H1 (cell line): ENCODE results near the gene PDE4D. TPM values are rescaled to one million over a fixed set of nuclear protein-coding genes. Genes with fewer than 3 reads are reported as not detected.

Source experiments
- CTCF ChIA-PET: fragments of 300-600 bp; sonication (Branson Sonifier 250); formaldehyde crosslinking; loops from one replicate; lab custom pipeline; 2021; ENCODE audit not compliant: partially characterized antibody; lab: Charles Lee
- POLR2A ChIA-PET: fragments of 300-600 bp; sonication (Branson Sonifier 250); formaldehyde crosslinking; loops from one replicate; lab custom pipeline; 2021; ENCODE audit warnings: inconsistent platforms; ENCODE audit not compliant: partially characterized antibody; lab: Charles Lee
- DNase-seq, 2 experiments: peaks; one replicate each; pipeline versions ENCODE4 v3.0.0 to v3.0.0-alpha.2; 2010 to 2022; ENCODE audit warnings: low spot score in 2 of 2, low read depth in 1 of 2, mixed read lengths in 1 of 2
- FAIRE-seq: peaks from 2 replicates; lab custom pipeline; 2011; peaks lifted over from hg19 to GRCh38; lab: Jason Lieb, UNC
- H2AFZ ChIP-seq: 2 replicates; pipeline ENCODE4 v1.8.1; 2012; ENCODE audit warnings: low read length, inconsistent platforms
- H2AK5ac ChIP-seq: 2 replicates; pipeline ENCODE4 v1.6.1; 2013; ENCODE audit warnings: low read depth, low read length
- H2BK120ac ChIP-seq: replicated peaks from 2 replicates; pipeline ENCODE3; 2013; ENCODE audit warnings: low read depth, low read length, inconsistent platforms
- H2BK12ac ChIP-seq: 2 replicates; pipeline ENCODE4 v1.6.1; 2013; ENCODE audit warnings: low read depth, low read length
- H2BK15ac ChIP-seq: 2 replicates; pipeline ENCODE4 v1.6.1; 2013; ENCODE audit warnings: low read length
- H2BK20ac ChIP-seq: 2 replicates; pipeline ENCODE4 v1.6.1; 2013; ENCODE audit warnings: low read length
- H2BK5ac ChIP-seq: 2 replicates; pipeline ENCODE4 v1.6.1; 2013; ENCODE audit warnings: low read depth, low read length
- H3K14ac ChIP-seq: 2 replicates; pipeline ENCODE4 v1.6.1; 2013; ENCODE audit warnings: inconsistent platforms; ENCODE audit not compliant: insufficient read length
- H3K18ac ChIP-seq: 2 replicates; pipeline ENCODE4 v1.6.1; 2013; ENCODE audit warnings: low read length; ENCODE audit errors: extremely low read depth
- H3K23ac ChIP-seq: 2 replicates; pipeline ENCODE4 v1.6.1; 2013; ENCODE audit warnings: inconsistent platforms; ENCODE audit not compliant: insufficient read length
- H3K23me2 ChIP-seq: 2 replicates; pipeline ENCODE4 v1.6.1; 2013; ENCODE audit warnings: low read depth, low read length
- H3K27ac ChIP-seq: 2 replicates; pipeline ENCODE4 v1.6.1; 2011; ENCODE audit warnings: low read depth, low read length, inconsistent platforms
- H3K27me3 ChIP-seq, 4 experiments: replicated peaks in 1 of 4; 1 replicate in 1 of 4; 2 replicates in 3 of 4; pipeline versions ENCODE4 v1.6.1 to v1.8.1; 2011 to 2013; ENCODE audit warnings: low read length in 3 of 4, mild to moderate bottlenecking in 3 of 4, inconsistent platforms in 2 of 4, mixed read lengths in 2 of 4, moderate library complexity in 1 of 4; ENCODE audit not compliant: control insufficient read depth in 3 of 4, insufficient read depth in 3 of 4; ENCODE audit errors: extremely low read depth in 1 of 4
- H3K36me3 ChIP-seq, 4 experiments: 2 replicates each; pipeline versions ENCODE4 v1.6.1 to v1.8.1; 2011 to 2013; ENCODE audit warnings: mild to moderate bottlenecking in 4 of 4, low read length in 3 of 4, moderate library complexity in 2 of 4, control low read depth in 1 of 4, inconsistent platforms in 1 of 4; ENCODE audit not compliant: insufficient read depth in 4 of 4, control insufficient read depth in 2 of 4
- H3K4ac ChIP-seq: replicated peaks from 2 replicates; pipeline ENCODE3; 2013; ENCODE audit warnings: low read length, low read depth, mixed read lengths, inconsistent platforms; ENCODE audit not compliant: insufficient read length
- H3K4me1 ChIP-seq, 4 experiments: replicated peaks in 1 of 4; 1 replicate in 1 of 4; 2 replicates in 3 of 4; pipeline versions ENCODE4 v1.6.1 to v1.8.1; 2011 to 2013; ENCODE audit warnings: low read length in 3 of 4, inconsistent platforms in 2 of 4, mixed read lengths in 1 of 4; ENCODE audit not compliant: insufficient read depth in 4 of 4, control insufficient read depth in 3 of 4
- H3K4me2 ChIP-seq, 2 experiments: 2 replicates each; pipeline versions ENCODE4 v1.6.1 to v1.8.1; 2011 to 2013; ENCODE audit warnings: low read depth in 2 of 2, low read length in 2 of 2, control low read depth in 1 of 2, inconsistent platforms in 1 of 2, mild to moderate bottlenecking in 1 of 2; ENCODE audit not compliant: insufficient read depth in 1 of 2
- H3K4me3 ChIP-seq, 4 experiments: fragments of 200-600, 300-600 bp in 1 of 4; sonication (generic), shearing (Covaris generic), sonication (Bioruptor Twin) in 1 of 4; 2 replicates each; pipeline versions ENCODE4 v1.5.1 to v1.8.1; 2011 to 2016; ENCODE audit warnings: low read length in 4 of 4, low read depth in 3 of 4, control low read depth in 2 of 4, inconsistent platforms in 2 of 4, mild to moderate bottlenecking in 2 of 4, mixed read lengths in 1 of 4, moderate library complexity in 1 of 4; ENCODE audit not compliant: insufficient read depth in 2 of 4; ENCODE audit errors: extremely low read depth in 1 of 4
- H3K56ac ChIP-seq: replicated peaks from 2 replicates; pipeline ENCODE3; 2013; ENCODE audit warnings: low read depth, mild to moderate bottlenecking, mixed read lengths, low read length, inconsistent platforms; ENCODE audit not compliant: insufficient read length
- H3K79me1 ChIP-seq: 2 replicates; pipeline ENCODE4 v1.6.1; 2013; ENCODE audit warnings: low read depth, low read length, control low read depth
- H3K79me2 ChIP-seq, 2 experiments: 2 replicates each; pipeline versions ENCODE4 v1.6.1 to v1.8.1; 2012 to 2013; ENCODE audit warnings: low read length in 2 of 2, mild to moderate bottlenecking in 2 of 2, inconsistent platforms in 1 of 2; ENCODE audit not compliant: insufficient read depth in 2 of 2, control insufficient read depth in 1 of 2
- H3K9ac ChIP-seq, 4 experiments: replicated peaks in 1 of 4; 1 replicate in 1 of 4; 2 replicates in 3 of 4; pipeline versions ENCODE4 v1.6.1 to v1.8.1; 2011 to 2013; ENCODE audit warnings: low read depth in 3 of 4, low read length in 3 of 4, control low read depth in 2 of 4, mild to moderate bottlenecking in 2 of 4, moderate library complexity in 2 of 4, inconsistent platforms in 1 of 4; ENCODE audit errors: extremely low read depth in 1 of 4
- H3K9me3 ChIP-seq, 2 experiments: 2 replicates each; pipeline versions ENCODE4 v1.6.1 to v1.8.1; 2012 to 2013; ENCODE audit warnings: mild to moderate bottlenecking in 2 of 2, moderate library complexity in 2 of 2, control low read depth in 1 of 2, inconsistent platforms in 1 of 2, low read depth in 1 of 2, low read length in 1 of 2, mixed read lengths in 1 of 2; ENCODE audit not compliant: insufficient read depth in 2 of 2
- H4K20me1 ChIP-seq, 2 experiments: replicated peaks in 1 of 2; 2 replicates each; pipeline versions ENCODE3 to v1.8.1; 2011 to 2013; ENCODE audit warnings: inconsistent platforms in 2 of 2, low read length in 2 of 2, mild to moderate bottlenecking in 1 of 2; ENCODE audit not compliant: insufficient read depth in 2 of 2, control insufficient read depth in 1 of 2
- H4K5ac ChIP-seq: 2 replicates; pipeline ENCODE4 v1.6.1; 2013; ENCODE audit warnings: low read length, low read depth, mixed read lengths, inconsistent platforms; ENCODE audit not compliant: insufficient read length
- H4K8ac ChIP-seq: 2 replicates; pipeline ENCODE4 v1.8.0; 2013; ENCODE audit warnings: mild to moderate bottlenecking, moderate library complexity, low read length, inconsistent platforms; ENCODE audit not compliant: insufficient read depth; ENCODE audit errors: extremely low read depth
- H4K91ac ChIP-seq: replicated peaks from 2 replicates; pipeline ENCODE3; 2013; ENCODE audit warnings: low read length, mixed read lengths, inconsistent platforms; ENCODE audit not compliant: insufficient read length
- BACH1 ChIP-seq: IDR thresholded peaks from 2 replicates; pipeline ENCODE4 v1.6.1; 2012; ENCODE audit warnings: low read length, improper control_type of control experiment
- EP300 ChIP-seq, 2 experiments: IDR thresholded peaks; 1 replicate in 1 of 2; 2 replicates in 1 of 2; pipeline ENCODE4 v1.6.1; 2011 to 2012; ENCODE audit warnings: low read depth in 2 of 2, low read length in 2 of 2, mild to moderate bottlenecking in 2 of 2, borderline replicate concordance in 1 of 2, inconsistent platforms in 1 of 2, moderate library complexity in 1 of 2
- EZH2 ChIP-seq: fragments of 200-600 bp; sonication (generic); IDR thresholded peaks from 2 replicates; pipeline ENCODE4 v1.7.1; 2012; ENCODE audit warnings: low read depth, mild to moderate bottlenecking, moderate library complexity, low read length, inconsistent platforms; ENCODE audit not compliant: severe bottlenecking
- FOSL1 ChIP-seq: IDR thresholded peaks from 2 replicates; pipeline ENCODE4 v1.6.1; 2011; ENCODE audit warnings: mild to moderate bottlenecking, low read depth, low read length, moderate library complexity; ENCODE audit not compliant: insufficient read depth
- HDAC6 ChIP-seq: IDR thresholded peaks from one replicate; pipeline ENCODE4 v1.7.1; 2012; ENCODE audit warnings: low read depth, mild to moderate bottlenecking, inconsistent platforms, low read length, moderate library complexity
- JUN ChIP-seq: IDR thresholded peaks from 2 replicates; pipeline ENCODE4 v1.6.1; 2011; ENCODE audit warnings: low read depth, mild to moderate bottlenecking, improper control_type of control experiment, low read length
- JUND ChIP-seq: IDR thresholded peaks from 2 replicates; pipeline ENCODE4 v1.6.1; 2011; ENCODE audit warnings: mild to moderate bottlenecking, improper control_type of control experiment, low read length
- RNF2 ChIP-seq: fragments of 200-900, 300-1000 bp; sonication (generic); IDR thresholded peaks from 2 replicates; pipeline ENCODE4 v1.7.1; 2016; ENCODE audit warnings: borderline replicate concordance, low read depth, mild to moderate bottlenecking, antibody characterized with exemption, low read length; ENCODE audit not compliant: poor library complexity, severe bottlenecking; ENCODE audit errors: missing control alignments
- WGBS, 2 experiments: shearing (Covaris generic) in 1 of 2; methylation state at CpG; one replicate each; pipeline versions ENCODE4 v1.1.6 to v1.1.7; 2013 to 2015; ENCODE audit warnings: low lambda C conversion rate in 2 of 2, mixed read lengths in 2 of 2, inconsistent platforms in 1 of 2, low coverage in 1 of 2, missing lambda C conversion rate in 1 of 2; ENCODE audit not compliant: insufficient replicate concordance in 2 of 2, insufficient coverage in 1 of 2, insufficient read length in 1 of 2; ENCODE audit errors: extremely low coverage in 1 of 2, missing lambda C conversion rate in 1 of 2; 5-methylcytosine and 5-hydroxymethylcytosine counted together
- polyA plus RNA-seq, 7 experiments: library from polyadenylated mRNA; depleted of rRNA in 3 of 7; stranded (reverse) in 5 of 7; unstranded in 2 of 7; fragments of >200 nt in 5 of 7; fragments of 200-250 nt in 2 of 7; gene quantifications; 1 replicate in 5 of 7; 2 replicates in 1 of 7; 4 replicates in 1 of 7; pipeline versions ENCODE4 v1.2.1 to v1.2.3, GENCODE V29; 2011 to 2013; ENCODE audit warnings: missing spikeins in 2 of 7, mixed read lengths in 2 of 7
- total RNA-seq: library from RNA; stranded (reverse); fragmentation: NEBNext Ultra II Directional; extraction: Animal tissue kit (Norgen Biotek cat#: 25700); gene quantifications from 2 replicates; pipeline ENCODE4 v1.2.1, GENCODE V29; 2021
- TF ChIP-seq, protein P1 (sequence below): IDR thresholded peaks from 2 replicates; pipeline ENCODE4 v1.6.1; 2011; ENCODE audit warnings: low read depth, mild to moderate bottlenecking, low read length; ENCODE audit not compliant: insufficient read depth
- TF ChIP-seq, protein P2 (sequence below): IDR thresholded peaks from 2 replicates; pipeline ENCODE4 v1.6.1; 2012; ENCODE audit warnings: low read length, inconsistent platforms
- TF ChIP-seq, protein P3 (sequence below): IDR thresholded peaks from 2 replicates; pipeline ENCODE4 v1.6.1; 2012; ENCODE audit warnings: inconsistent platforms

The PDE4D gene
- total and polyA plus RNA-seq, 2 of the 8 experiments (the other 6 are each of a cell fraction or from before 2014, with no cell fraction given), result 2.3 to 3.7 TPM

DNA sequence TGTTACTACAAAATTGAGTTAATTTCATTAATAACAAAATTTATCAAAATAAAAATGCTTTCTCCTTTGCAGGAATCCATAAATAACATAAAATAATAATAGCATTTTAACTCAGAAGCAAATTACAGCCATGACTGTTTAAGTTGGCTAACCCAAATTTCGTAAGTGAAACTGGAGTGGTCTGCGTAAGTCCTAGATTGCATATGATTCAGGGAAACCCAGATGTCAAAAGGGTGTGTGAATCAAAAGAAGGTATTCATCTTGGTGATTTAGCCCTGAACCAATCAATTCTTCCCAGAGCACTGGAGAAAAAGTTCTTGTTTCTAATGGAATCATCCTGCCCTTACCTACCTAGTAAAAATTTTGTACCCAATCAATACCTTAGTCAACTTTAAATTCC, 763.1 kb downstream of the PDE4D start:
- Histone ChIP-seq H4K20me1 (no peaks in the 10 kb centered on the region), H2BK12ac (no peak overlapping the region), H3K4me3 (no peak overlapping the region; a peak in 1 of 8 replicates), H3K4me2 (no peak overlapping the region), H3K79me2 (no peaks in the 10 kb centered on the region), H3K79me1 (no peaks in the 10 kb centered on the region), H2BK120ac (no peak overlapping the region), H3K23ac (no peak overlapping the region), H3K9me3 (no peaks in the 10 kb centered on the region), H3K9ac (no peak overlapping the region), H3K36me3 (no peaks in the 10 kb centered on the region), H4K91ac (no peak overlapping the region), H3K4ac (no peak overlapping the region), H3K27me3 (no peaks in the 10 kb centered on the region), H3K18ac (no peak overlapping the region), H3K27ac (no peak overlapping the region), H2AK5ac (no peak overlapping the region), H3K56ac (no peak overlapping the region), H2AFZ (no peak overlapping the region), H3K14ac (no peak overlapping the region), H2BK5ac (no peak overlapping the region), H4K5ac (no peak overlapping the region), H4K8ac (no peak overlapping the region), H3K4me1 (peaks cover 3 to 21% (median 13%) of the 10 kb centered on the region in 4 experiments), H3K23me2 (peaks cover 3% of the 10 kb centered on the region; the same call in 1 of the 2 replicates), H2BK20ac (no peak overlapping the region), H2BK15ac (no peak overlapping the region)
- CTCF ChIA-PET, result interaction anchor here (2.5 to 2.8 kb wide), 2 partner anchors 8 to 44 kb away, joined by 9 read pairs; no protein-coding TSS in a partner anchor
- WGBS, 2 experiments, result 88% methylated on average over 2 of the region's 2 CpGs; no CpG with 5 or more reads in 1 of the 2 experiments
- no peak for FAIRE-seq
- DNase-seq, result no peak
- POLR2A ChIA-PET, result no interaction called here
- TF ChIP-seq EZH2, result no peak
- TF ChIP-seq, protein P1, sequence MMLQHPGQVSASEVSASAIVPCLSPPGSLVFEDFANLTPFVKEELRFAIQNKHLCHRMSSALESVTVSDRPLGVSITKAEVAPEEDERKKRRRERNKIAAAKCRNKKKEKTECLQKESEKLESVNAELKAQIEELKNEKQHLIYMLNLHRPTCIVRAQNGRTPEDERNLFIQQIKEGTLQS, result no peak
- no peak for TF ChIP-seq JUND
- no peak for TF ChIP-seq HDAC6
- TF ChIP-seq RNF2, result no peak
- TF ChIP-seq BACH1, result no peak
- no peak for TF ChIP-seq FOSL1
- no peak for TF ChIP-seq EP300 (IDR thresholded peaks at IDR 0.05; ENCODE audit: borderline replicate concordance in 1 of 2, low read depth in 2 of 2, low read length in 2 of 2)
- no peak for TF ChIP-seq JUN
- TF ChIP-seq, protein P2, sequence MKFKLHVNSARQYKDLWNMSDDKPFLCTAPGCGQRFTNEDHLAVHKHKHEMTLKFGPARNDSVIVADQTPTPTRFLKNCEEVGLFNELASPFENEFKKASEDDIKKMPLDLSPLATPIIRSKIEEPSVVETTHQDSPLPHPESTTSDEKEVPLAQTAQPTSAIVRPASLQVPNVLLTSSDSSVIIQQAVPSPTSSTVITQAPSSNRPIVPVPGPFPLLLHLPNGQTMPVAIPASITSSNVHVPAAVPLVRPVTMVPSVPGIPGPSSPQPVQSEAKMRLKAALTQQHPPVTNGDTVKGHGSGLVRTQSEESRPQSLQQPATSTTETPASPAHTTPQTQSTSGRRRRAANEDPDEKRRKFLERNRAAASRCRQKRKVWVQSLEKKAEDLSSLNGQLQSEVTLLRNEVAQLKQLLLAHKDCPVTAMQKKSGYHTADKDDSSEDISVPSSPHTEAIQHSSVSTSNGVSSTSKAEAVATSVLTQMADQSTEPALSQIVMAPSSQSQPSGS, result no peak
- TF ChIP-seq, protein P3, sequence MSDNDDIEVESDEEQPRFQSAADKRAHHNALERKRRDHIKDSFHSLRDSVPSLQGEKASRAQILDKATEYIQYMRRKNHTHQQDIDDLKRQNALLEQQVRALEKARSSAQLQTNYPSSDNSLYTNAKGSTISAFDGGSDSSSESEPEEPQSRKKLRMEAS, result no peak
